Fibroblast of peridontal ligament (primary cell): ENCODE measurements around the gene THEM4.

ENCODE experiments used
- DNase-seq: peaks from one replicate; pipeline ENCODE4 v3.0.0-alpha.2; 2010; ENCODE audit errors: extremely low read depth

Gene THEM4

DNA sequence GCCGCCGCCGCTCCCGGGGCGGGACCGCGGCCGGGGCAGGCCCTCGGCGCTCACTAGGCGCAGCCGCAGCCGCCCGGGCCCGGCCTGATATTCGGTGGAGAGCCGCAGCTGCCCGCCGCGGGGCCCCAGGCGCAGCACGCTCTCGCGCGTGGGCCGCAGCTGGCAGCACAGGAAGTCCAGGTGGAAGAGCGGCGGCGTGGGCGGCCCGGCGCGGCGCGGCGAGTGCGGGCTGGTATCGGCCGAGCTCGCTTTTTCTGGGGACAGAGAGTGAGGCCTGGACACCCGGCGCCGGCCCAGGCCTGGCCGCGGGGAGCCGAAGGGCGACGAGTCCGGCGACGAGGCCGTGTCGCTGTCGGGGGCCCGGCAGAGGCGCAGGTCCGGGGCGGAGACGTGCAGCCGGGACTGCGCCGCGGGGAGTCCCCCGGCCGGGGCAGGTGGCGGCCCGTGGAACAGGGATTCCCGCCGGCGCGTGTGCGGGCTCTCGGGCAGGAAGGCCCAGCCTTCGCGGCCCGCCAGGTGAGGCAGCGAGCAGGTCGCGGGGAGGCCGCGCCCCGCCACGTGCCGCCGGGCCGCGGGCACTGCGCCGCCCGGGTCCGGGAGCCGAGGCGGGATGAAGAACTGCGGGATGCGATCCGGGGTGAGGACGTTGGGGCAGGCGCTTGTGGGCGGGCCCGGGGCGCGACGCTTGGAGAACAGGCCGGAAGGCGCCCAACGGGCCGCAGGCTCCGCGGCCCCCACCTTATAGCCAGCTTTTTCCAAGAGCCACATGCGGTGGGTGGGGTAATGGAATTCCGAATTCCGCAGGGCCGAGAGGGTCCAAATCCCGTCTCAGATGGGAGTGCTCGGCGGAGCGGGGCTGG is 70.9 kb downstream of the THEM4 start:
- DNase-seq, result no peak

DNA sequence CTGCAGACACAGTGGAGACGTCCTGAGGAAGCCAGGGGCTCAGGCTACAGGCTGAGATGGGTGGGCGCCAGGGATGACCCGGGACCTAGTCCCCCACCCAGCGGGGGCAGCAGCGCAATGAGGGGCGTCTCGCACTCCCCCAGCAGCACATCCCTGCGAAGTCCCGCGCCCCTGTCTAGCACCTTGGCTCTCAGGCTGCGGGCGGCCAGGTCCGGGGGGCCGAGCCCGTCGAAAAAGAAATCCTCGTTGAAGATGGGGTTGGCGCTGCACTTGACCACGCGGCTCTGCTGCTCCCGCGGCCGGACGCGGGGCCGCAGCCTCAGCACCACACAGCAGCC is 71.5 kb downstream of the THEM4 start:
- DNase-seq, result no peak

DNA sequence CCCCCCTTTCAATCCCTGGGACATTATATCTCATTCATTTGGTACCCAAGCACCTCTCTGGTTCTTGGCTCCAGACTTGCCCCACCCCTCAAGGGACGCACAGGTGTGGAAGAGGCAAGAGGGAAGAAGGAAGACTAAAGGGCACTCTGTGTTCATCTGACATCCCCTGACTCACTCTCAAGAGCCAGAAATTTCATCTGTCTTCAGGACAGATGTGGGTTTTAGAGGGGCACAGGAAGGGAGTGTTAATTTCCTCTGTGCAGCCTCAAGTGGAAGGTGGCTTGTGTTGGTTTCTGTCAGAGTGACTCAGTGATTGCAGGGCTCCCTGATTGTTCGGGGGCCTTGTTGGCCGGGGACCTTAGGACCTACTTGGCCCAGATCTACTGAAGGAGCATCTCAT is 72.1 kb downstream of the THEM4 start:
- no peak for DNase-seq

DNA sequence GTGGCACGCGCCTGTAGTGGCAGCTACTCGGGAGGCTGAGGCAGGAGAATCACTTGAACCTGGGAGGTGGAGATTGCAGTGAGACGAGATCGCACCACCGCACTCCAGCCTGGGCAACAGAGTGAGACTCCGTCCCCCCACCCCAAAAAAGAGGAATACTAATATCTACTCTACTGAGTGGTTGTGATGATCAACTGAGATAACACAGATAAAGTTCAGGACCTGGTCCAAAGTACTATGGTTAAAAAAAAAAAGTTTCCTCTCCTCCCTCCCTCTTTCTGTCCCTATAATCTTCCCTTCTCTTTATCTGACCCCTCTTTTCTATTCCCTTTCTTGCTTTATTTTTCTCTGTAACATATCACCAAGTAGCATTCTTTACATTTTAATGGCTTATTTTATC is 73.7 kb downstream of the THEM4 start:
- no peak for DNase-seq

DNA sequence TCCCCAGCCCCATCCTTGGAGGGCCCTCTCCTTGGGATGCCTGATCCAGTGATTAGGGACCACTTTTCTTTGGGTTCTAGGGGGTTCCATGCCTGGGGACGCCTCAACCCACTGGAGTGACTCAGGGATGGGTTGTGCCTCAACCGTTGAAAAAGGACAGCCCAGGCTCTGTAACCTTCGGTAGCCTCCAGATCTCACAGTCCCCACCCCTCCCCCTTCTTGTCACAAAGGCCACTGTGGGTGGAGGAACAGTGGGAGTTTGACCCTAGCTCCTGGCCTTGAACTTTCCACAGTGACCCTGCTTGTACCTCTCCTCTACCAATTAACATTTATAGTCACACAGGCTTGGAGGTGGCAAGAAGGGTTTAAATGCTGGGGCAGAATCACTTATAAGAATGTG is 75.1 kb downstream of the THEM4 start:
- no peak for DNase-seq

DNA sequence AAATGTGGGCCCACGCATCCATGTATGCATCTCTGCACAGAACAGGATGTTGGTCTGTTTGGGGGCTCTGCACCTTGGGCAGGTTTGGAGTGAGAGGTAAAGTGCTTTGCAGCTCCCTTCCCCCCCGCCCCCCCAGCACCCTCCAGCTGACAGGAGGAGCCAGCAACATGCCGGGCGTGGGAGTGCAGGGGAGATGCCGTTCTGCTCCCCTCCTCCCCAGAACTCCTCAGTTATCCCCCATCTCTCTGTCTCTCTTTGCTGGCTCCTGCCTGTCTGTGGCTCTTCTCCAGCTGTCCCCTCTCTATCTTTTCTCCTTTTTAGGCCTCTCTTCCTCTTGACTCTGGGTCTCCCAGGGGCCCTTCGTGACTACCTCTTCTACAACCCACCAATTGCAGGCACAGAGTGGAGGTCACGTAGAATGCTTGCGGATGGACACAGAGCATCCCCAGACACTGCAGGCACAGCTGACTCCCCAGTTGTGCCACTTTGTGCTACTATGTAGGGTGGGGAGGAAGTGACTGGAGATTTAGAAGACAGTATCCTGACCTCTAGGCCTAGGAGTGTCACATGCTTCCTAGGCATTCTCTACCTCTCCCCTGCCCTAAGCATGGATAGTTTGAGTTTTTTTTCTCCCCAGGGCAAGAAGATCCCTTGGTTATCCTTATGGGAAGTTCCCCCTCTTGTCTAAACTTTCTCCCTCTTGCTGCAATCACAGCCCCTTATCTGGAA is 76.0 kb downstream of the THEM4 start:
- no peak for DNase-seq

DNA sequence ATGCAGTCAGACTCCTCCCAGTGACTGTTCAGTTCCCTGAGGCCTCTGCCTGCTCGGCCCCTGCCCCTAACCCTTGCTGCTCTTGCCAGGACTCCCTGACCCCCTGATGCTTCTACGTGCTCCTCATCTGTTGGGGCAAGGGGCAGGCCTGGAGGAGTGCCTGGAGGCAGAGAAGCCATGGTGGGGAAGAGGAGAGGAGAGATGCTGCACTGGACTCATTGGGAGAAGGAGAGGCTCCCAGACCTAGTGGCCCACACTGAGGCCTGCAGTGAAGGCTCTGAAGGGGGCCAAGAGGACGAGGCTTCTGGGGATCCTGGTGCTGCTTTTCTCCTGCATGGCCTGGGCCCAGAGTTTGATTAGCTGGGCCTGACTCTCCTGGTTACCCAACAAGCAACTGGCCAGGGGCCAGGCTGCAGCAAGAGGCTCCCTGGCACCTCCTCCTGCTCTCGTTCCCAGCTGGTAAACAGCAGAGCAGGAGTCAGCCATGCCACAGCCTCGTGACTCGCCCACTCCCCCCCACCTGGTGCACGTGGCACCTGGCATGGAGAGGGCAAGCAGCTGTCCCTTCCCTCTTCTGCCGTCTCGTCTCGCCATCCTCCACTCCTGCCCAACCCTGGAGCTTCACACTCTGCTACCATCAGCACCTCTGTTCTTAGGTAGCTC is 76.9 kb downstream of the THEM4 start:
- DNase-seq, result peak; percentile 58

DNA sequence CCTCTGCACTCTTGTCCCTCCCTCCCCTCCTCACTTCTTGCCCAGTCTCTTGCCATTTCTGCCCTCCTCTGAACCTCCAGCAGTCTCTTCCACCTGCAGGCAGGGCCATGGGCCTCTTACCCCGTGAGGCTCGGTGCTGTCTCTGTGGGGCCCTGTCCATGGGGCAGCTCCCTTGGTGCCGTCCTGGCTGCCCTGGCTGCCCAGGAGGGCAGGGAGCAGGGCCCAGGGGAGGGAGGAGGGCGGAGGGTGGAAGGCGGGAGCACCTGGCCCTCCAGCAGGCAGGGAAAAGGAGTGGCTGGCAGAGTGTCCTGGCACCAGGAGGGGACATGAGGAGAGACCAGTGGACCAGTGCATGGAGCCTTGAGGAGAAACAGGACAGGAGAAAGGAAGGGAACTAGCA is 77.7 kb downstream of the THEM4 start, which contains the start of gene RORC:
Gene RORC (minus strand): TSS at position 198 of the 400 bp plus-strand sequence. CDS start 38 bp downstream, at position 160.
- no peak for DNase-seq

DNA sequence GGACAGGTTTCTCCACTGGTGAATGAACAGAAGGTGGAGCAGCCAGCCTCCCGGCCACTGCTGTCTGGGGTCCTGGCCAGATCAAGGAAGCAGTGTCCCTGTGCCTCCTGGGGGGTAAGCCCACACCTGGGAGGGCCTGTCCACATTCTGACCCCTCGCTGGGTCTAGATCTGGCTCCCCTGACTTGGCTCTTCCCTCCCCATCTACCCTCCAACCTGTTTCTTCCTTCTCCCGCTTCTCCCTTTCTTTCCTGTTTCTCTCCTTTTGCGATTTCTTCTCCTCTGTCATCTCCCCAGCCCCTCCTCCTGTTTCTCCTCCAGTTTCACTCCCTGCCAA is 78.1 kb downstream of the THEM4 start:
- DNase-seq, result no peak

DNA sequence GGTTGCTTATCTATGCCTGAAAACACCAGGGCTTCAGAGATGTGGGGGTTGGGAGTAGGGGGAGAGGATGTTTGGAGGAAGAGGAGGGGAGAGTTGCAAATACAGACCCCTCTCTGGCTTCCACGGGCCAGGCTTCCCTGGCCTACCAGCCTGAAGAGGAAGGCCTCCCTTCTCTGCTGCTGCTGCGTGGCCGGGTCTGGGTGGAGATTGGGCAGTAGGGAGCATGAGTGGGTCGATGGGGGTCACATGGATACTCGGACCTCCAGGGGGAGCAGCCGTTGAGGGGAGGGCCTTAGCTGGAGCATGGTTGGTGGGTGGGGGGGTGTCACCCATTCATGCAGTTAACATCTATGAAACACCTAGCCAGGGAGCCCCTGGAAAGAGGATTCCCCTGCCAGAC is 79.3 kb downstream of the THEM4 start:
- DNase-seq, result no peak

DNA sequence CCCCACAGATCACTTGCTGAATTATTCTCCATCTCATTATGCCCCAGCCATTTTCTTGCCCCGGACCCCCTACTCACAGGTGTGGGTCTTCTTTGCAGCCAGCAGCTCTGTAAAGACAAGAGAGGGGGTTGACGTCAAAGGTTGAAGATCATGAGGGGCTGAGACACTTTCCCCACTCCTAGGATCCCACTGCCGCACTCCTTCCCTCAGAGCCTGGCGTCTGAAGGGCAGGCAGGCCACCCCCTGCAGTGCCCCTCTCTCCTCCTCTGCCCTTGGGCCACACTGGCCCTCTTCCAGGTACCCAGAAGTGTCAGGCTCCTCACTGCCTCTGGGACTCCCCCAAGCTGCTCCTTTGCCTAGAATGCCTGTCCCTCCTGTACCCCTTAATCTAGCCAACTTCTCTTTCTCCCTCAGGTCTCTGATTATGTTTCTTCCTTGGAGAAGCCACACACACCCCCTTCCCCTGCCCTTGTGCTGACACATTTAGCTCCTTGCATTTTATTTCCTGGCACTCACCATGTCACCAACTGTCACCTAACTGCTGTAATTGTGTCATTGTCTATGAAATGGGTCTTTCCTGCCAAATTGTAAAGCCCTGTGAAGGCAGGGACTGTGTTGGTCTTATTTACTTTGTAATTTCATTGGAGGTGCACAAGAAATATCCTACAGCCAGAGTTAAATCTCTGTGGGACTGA is 79.8 kb downstream of the THEM4 start:
- no peak for DNase-seq

DNA sequence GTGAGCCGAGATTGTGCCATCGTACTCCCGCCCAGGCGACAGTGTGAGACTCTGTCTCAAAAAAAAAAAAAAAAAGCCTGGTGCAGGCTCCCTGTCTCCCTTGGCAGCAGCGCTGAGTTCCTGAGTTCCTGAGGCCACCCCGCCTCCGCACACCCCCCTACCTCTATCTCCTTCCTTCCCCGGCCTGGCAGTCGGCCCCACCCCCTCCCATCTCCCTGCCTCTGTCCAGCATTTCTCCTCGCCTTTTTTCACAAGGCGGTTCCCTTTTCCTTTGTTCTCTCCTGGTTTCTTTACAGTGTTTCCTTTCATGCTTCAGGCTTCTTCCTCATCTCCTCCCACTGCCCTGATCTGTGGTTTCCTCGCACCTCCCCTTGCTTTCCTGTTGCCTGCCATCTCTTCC is 80.4 kb downstream of the THEM4 start:
- DNase-seq, result no peak

DNA sequence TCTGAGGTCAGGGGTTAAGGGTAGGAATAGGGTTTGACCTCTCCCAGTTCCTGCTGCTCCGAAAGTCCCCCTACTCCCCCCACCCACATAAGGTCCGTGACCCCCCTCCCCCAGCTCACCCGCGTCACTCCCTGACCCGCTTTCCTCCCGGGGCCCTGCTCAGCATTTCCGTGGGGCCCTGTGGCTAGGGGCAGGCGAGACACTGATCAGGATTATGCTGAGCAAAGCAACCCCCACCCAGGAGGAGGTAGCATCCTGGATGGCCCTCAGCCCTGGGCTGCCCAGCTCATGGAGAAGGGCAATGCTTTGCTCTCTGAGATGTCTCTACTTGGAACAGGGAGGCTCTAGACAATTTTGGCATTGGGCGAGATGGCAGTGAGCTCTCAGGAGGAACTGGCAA is 81.5 kb downstream of the THEM4 start:
- DNase-seq, result no peak

DNA sequence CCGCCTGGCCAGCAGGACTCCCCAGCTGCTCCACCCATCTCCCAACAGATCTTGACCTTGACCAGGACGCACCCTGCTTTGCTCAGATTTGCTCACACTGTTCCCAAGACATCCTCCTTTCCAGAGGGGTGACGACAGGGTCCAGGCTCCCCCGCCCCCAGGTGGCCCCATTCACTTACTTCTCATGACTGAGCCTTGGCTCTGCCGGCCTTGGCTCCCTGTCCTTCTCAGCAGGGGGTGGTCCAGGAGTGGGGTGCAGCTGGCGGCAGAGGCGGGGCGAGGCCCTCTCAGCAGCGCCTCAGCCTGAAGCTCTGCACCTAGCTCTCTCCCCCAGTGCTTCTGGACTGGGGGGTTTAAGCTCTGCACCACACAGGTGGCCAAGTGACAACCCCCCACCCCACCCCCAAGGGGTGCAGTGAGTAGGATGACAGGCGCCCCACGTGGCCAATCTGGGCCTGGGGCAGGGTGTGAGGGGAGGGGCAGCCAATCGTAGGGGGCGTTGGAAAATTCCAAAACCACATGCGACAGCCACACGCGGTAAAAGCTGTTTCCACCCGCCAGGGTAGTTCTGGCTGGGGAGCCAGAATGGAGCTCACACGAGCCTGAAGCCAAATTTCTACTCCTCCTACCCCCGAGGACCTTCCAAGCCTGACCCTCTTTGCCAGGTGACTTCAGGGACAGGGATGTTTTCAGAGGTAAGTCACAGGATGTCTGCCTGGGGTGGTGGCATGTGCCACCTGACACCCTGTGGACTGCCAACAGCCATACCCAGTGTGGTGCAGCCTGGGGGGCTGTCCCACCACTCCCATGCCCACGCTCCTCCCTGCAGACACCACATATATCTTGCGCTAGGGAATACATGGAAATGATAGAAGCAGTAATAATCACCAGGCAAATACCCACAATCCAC is 83.3 kb downstream of the THEM4 start:
- DNase-seq, result no peak

DNA sequence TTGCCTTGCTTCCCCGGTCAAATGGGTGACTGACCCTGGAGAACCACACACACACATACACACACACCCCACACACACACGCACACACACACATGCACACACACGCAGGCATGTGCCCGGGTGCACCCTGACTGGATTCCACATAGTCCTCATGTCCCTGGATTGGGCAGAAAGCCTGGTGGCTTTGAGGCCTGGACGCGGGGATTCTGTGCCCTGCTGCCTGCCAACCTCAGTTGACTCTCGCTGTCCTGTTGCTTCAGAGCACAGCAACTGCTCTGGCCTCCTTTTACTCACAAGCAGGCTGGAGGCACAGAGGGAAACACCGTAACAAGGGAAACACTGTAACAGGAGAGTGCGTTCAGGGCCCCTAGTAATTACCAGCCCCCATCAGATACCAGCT is 84.1 kb downstream of the THEM4 start:
- no peak for DNase-seq
